GM19099 (cell line): Measurements from ENCODE around the gene ADD3.

Source experiments
- POLR2A ChIP-seq: IDR thresholded peaks from 3 replicates; pipeline ENCODE4 v1.6.1; 2011; ENCODE audit warnings: low read depth; ENCODE audit not compliant: insufficient read length; ENCODE audit errors: extremely low read depth

The ADD3 gene

DNA sequence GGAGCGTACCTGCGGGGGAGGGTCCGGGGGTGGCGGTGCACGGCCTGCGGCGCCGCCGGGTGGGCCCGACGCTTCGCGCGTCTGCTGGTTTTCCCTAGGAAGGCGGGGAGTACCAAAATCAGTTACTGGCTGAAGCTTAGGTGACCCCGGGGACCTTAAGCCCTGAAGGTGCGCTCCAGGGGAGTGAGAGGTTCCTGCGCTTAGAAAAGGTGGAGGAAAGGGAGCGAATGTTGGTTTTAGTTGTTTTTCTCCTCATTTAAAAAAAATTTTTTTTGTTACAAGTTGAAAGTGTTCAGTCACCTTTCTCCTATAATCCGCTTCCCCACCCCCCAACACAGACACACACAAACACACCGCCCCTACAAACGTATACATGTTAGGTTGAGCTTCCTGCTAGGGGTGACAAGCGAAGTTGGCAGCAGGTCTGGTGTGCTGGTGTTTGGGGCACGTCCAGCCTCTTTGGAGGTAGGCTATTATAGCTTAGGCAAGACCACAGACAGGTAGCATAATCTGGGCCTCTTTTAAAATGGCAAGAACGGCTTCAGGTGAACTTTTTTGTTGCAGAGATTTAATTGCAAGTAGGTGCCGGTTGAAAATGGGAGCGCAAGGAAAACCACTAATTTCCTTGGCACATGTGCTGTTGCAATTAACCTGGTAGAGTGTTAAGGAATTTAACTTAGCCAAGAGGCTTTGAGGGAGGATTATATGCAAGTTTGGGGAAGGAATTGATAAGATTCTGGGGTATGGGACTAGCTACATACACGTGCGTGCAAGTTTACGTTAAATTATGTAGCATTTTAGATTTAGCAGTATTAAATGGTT lies 945 bp downstream of the ADD3 start:
- TF ChIP-seq POLR2A, result no peak

DNA sequence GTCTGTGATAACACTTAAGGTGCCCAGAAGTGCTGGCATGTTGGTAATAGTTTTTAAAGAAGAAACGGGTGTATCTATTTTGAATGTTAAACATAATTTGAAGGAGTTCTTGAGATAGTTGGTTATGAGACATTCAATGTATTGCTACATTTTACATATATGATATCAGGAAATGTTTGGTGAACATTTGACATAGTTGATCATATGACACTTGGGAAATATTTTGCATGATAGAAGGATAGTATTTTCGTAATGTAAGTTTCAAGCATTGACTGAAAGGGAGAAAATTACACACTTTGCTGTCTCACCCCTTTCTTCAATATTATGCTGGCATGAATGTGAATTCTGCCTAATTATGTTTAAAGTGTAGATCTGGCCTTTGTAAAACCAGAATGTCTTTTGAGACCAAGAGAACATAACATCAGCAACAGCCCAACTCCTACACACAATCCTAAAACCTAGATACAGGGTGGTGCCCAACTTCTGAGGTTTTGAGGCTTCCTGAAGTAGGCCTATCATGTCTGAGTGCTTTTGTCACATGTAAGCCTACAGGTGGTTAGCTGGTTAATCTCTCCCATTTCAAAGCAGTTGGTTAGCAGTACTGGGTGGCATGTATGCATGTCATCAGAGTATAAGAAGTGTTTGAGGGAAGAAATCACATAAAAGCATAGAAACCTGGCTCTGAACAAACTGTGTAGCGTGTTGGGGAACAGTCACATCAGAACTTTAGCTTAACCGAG lies 2.1 kb downstream of the ADD3 start:
- no peak for TF ChIP-seq POLR2A

DNA sequence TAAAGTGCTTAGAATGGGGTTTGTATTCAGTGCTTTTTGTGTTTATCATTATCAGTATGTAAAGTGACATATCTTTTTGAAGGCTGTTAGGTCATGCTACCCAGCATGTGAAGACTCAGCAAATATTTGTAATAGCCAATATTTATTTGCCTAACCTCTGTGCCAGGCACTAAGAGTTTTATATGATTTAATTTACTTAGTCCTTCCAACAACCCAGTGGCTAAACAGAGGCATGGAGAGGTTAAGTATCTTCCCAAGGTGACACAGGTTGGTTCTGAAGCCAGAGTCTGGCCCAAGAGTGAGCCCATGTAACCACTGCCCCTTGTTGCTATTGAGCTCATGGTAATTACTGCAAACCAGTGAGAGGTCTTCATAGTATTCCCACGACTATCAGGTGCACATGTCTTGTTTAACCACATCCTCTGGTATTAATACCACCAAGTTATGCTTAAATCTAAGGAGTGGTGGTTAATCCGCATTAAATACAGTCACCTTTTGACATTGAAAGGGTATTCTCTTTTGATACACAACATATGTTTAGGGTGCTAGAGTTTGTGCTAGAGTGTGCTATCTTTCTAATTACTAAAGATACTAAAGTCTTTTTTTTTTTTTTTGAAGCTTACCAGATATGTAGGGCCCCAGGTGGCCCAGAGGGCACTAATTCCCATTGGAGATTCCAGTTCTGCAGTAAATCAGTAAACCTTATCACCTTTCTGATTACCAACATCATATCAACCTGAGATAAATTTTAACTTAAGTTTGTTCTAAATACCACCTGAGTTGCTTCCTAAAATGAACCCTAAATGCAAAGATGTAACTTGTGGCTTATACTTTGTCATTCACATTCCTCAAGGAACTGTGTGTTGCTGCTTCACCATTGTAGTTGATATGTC lies 2.9 kb downstream of the ADD3 start:
- no peak for TF ChIP-seq POLR2A

DNA sequence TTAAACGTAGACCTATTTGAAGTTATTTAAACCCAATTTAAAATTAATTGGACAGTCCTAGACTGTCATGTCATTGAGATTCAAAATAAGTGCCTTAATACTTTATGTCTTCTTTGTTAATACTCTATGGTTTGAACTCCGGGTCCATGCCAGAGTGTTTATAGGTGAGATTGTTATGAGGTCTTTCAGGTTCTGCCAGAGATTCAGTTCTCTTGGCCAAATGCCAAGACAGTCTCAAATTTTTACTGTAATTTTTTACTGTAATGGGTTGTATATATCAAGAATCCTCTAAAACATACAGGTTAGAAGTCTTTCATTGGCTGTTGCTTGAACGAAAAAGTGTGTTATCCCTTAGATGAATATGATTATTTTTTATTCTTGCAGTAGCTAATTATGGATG lies 3.9 kb downstream of the ADD3 start:
- no peak for TF ChIP-seq POLR2A

DNA sequence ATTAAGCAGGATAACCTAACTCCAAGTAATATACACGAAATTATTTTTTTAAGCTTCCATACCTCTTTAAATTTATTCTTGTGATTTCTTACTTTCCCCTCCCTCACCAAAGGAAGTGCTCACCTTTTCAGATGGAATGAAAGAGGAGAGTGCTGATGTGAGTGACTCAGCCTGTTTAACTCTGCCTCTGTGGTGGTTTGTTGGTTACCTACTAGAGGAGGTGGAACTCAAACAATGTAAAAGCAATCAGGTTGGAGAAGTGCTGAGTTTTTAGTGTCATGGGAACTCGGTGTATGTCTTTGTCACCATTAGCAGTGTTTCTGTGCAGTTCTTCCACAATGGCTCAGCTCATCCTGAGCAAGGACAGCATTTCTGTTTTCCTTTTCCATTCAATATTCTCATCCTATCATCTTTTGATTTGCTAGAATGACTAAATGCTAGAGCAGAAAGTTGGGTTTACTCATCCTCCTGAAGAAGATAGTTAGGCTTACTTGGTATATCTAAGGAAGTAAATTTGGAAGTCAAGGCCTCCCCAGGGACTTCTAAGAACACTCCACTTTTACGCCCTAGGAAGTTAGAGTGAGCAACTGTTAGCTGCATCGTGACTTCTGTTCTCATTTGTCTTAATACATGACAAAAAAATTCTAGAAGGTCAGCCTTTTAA lies 6.0 kb downstream of the ADD3 start:
- TF ChIP-seq POLR2A, result no peak

DNA sequence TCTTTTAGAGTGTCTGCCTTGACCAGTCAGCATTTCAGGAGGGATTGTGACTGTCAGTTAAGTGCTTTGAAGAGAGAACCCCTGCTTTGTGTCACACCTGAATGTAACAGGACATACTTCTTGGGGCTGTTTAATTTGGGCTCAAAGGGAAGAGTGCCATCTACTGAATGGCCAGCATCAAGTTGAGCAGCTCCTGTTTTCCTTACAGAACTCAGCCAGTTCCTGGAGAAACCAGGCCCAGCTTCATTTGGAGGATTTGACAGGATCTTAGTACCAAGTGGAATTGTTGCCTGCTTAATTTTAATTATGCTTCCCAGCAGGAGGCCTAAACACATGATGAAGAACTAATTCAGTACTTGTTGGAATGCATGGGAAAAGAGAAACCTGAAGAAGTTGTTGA lies 8.3 kb downstream of the ADD3 start:
- TF ChIP-seq POLR2A, result no peak

DNA sequence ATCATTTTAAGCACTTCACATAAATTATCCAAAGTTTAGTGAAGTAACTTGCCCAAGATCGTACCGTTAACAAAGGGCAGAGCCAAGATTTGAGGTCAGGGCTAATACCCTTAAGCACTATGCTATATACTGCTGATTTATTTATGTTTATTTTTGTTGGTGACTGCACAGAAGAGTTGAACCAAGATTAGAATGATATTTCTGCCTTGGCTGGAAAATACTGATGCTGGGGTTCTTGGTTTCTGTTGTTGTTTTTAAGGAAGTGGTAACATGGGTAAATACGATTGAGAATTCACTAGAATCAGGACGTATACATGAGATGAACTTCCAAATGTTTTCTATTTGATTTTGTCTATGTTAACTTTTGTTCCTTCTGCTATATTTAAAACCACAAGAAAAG lies 9.3 kb downstream of the ADD3 start:
- no peak for TF ChIP-seq POLR2A

DNA sequence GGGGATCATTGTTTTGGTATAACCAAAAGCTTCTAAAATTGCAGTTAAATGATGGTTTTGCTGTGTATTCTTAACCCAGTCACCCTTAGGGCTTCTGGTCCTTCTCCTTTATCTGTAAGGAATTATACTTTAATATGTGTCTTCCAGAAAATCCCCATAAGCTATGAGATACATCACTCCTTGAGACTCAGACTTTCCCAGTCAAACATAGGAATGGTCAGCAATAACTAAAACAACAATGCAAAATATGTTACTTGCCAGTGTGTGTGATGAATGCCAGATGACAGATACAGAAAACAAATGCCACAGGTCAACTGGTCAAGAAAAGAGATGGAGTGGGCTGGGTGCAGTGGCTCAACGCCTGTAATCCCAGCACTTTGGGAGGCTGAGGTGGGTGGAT lies 10.1 kb downstream of the ADD3 start:
- no peak for TF ChIP-seq POLR2A

DNA sequence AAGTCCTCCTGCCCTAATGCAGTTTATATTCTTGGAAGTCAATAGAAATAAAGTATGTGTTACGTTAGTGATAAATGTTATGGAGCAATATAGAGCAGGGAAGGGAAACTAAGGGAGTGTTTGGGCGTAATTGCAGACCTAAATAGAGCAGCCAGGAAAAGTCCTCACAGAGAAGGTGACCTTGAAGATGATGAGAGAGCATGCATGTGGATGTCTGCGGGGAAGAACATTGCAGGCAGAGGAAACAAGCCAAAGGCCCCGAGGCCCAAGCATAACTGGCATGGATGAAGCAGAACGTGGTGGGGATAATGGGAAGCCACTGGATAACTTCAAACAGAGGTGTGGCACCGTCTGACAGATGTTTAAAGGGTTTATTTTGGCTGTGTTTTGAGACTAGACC lies 12.5 kb downstream of the ADD3 start:
- TF ChIP-seq POLR2A, result no peak

DNA sequence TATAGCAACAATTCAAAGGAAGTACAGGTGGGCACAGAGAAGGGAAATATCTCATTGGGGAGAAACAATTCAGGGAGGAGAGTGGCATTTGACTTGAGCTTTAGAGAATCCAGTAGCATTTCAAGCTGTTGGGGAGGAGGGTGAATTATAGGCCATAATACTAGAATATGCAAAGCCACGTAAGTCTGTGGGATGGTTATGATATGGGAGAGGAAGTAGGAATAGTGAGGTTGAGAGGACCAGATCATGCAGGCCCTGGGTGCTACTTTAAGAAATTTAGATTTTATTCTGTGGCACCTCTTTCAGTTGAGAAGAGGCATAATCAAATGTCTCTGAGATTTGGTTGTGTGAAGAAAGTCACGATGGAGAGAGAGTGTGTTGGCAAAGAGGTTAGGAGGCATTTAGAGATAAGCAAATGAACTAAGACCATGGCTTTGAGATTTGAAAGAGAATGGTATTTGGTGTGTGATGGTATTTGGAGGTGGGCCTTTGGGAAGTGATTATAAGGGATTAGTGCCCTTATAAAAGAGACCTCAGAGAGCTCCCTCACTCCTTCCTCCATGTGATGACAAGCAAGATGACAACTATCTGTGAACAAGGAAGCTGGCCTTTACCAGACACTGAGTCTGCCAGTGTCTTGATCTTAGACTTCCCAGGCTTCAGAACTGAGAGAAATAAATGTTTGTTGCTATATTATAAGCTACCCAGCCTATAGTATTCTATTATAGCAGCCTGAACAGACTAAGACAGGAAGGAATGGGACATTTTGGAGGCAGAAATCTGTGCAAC lies 15.1 kb downstream of the ADD3 start:
- TF ChIP-seq POLR2A, result no peak

DNA sequence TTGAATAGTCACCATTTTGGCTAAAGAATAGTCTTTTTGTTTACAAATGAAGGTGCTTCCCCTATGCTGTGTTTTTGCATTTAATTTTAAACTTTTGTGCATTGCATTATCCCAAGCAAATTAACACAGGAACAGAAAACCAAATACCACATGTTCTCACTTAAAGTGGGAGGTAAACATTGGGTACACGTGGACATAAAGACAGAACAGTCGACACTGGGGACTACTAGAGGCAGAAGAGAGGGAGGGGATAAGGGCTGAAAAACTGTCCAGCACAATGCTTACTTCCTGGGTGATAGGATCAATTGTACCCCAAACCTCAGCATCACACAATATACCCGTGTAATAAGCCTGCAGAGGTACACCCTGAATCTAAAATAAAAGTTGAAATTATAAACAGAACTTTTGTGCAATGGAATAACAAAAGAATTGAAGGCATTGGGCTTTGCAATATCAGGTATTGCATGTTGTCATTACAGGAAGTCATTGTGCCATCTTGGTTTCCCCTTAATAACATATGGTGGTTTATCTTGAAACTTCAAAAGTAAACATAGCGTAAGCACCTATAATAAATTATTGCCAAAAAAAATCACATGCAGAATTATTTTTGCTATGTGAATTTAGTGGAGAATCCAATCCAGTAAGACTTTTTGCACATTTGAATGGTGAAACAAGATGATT lies 16.1 kb downstream of the ADD3 start:
- TF ChIP-seq POLR2A, result no peak

DNA sequence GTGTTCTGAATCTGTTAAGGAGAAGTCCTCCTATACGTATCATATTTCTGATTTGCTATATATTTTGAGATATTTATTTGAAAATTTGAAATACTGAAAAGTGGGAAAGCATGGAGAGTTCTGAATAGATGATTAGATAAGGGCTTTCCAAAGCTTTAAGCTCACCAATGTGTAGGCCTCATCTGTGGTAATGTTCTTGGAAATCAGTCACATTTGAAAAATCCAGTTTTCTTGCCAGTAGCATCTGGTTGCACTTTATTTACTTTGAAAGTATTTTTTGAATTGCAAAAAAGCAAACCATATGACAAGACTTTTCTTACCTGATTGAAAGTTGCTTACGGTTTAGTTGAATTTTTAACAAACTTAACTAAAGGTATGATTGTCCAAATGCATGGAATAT lies 21.7 kb downstream of the ADD3 start:
- TF ChIP-seq POLR2A, result no peak
